ENCODE data around the gene ZNF83.
A peak's percentile ranks its signal among the peaks of the same experiment; 100 is the strongest.
"Not testable (repeated sequence)": the region's sequence is repeated elsewhere in the genome, so short reads cannot be mapped to it uniquely, and the experiment has no call there.

ZNF83 gene

DNA sequence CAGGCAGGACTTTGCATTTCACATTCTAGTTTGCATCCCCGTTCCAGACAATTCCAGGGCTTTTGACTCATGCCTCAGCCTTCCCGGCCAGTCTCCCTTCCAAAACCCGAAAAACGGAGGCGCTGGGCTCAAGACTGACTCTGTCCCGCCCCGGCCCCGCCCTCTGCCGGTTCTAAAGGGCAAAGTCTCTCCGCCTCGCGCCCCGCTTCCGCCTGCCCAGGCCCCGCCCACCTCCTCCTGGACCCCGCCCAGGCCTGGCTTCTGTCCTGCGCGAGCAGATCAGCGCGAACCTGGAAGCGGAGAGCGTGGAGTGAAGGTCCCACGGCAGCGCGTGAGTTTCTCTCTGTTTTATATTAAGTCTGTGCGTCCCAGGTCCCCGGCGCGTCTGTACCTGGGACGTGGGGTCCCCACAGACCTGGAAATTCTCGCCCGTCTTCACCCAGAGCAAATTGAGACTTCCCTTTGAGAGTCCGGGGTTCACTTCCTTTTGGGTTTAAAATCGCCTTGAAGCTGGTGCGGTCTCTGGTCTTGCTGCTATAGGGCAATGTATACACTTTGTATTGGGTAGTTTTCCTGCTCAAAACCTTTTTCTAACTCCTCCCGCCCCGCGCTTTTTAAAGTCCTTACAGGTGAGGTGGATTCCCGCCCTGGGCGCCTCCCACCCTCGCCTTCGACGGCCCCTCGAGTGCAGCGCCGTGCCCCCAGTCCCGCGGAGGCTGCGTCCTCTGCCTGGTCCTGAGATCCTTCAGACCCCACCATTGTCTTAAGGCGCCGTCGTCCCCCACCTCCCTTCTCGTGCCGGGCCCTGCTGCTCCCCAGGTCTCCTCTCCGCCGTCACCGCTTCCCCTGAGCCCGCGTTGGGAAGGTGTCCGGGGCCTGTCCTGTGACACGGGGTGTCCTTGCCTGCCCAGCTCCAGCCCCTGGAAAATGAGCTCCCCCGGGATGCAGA, 36.9 kb downstream of the ZNF83 start (continued):
- TF ChIP-seq ZC3H10 (CRISPR knock-in tag; IDR thresholded peaks at IDR 0.05) (no peak), PPARA (CRISPR knock-in tag; IDR thresholded peaks at IDR 0.05; ENCODE audit: borderline replicate concordance) (no peak), ZFP30 (CRISPR knock-in tag; IDR thresholded peaks at IDR 0.05) (no peak), GLIS3 (CRISPR knock-in tag; IDR thresholded peaks at IDR 0.05) (no peak)
- TF ChIP-seq, protein P1, sequence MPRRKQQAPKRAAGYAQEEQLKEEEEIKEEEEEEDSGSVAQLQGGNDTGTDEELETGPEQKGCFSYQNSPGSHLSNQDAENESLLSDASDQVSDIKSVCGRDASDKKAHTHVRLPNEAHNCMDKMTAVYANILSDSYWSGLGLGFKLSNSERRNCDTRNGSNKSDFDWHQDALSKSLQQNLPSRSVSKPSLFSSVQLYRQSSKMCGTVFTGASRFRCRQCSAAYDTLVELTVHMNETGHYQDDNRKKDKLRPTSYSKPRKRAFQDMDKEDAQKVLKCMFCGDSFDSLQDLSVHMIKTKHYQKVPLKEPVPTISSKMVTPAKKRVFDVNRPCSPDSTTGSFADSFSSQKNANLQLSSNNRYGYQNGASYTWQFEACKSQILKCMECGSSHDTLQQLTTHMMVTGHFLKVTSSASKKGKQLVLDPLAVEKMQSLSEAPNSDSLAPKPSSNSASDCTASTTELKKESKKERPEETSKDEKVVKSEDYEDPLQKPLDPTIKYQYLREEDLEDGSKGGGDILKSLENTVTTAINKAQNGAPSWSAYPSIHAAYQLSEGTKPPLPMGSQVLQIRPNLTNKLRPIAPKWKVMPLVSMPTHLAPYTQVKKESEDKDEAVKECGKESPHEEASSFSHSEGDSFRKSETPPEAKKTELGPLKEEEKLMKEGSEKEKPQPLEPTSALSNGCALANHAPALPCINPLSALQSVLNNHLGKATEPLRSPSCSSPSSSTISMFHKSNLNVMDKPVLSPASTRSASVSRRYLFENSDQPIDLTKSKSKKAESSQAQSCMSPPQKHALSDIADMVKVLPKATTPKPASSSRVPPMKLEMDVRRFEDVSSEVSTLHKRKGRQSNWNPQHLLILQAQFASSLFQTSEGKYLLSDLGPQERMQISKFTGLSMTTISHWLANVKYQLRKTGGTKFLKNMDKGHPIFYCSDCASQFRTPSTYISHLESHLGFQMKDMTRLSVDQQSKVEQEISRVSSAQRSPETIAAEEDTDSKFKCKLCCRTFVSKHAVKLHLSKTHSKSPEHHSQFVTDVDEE (CRISPR knock-in tag; IDR thresholded peaks at IDR 0.05), result no peak

DNA sequence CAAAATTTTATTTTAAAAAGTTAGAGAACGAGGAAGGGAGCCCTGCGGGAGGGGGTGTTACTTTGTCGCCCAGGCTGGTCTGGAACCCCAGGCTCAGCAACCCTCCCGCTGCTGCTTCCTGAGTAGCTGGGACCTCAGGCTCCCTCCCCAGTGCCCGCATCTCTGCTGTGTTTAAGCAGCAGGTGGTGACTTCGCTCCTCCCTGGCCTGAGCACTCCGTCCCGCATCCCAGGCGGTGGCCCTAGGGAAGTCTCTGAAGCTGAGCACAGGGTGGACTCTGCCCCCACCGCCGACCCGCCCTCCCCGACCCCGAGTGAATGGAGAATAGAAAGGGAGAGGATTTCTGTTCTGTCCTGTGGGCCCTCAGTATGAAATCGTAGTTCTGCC, 37.5 kb downstream of the ZNF83 start:
- ATAC-seq, result peak; percentile 56
- no peak for TF ChIP-seq ZNF70 (CRISPR knock-in tag; IDR thresholded peaks at IDR 0.05)
- no peak for TF ChIP-seq ZNF565 (CRISPR knock-in tag; conservative IDR thresholded peaks at IDR 0.05; ENCODE audit: low read depth)
- TF ChIP-seq, protein P2, sequence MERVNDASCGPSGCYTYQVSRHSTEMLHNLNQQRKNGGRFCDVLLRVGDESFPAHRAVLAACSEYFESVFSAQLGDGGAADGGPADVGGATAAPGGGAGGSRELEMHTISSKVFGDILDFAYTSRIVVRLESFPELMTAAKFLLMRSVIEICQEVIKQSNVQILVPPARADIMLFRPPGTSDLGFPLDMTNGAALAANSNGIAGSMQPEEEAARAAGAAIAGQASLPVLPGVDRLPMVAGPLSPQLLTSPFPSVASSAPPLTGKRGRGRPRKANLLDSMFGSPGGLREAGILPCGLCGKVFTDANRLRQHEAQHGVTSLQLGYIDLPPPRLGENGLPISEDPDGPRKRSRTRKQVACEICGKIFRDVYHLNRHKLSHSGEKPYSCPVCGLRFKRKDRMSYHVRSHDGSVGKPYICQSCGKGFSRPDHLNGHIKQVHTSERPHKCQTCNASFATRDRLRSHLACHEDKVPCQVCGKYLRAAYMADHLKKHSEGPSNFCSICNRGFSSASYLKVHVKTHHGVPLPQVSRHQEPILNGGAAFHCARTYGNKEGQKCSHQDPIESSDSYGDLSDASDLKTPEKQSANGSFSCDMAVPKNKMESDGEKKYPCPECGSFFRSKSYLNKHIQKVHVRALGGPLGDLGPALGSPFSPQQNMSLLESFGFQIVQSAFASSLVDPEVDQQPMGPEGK (CRISPR knock-in tag; IDR thresholded peaks at IDR 0.05; ENCODE audit: borderline replicate concordance), result no peak
- TF ChIP-seq OSR1 (CRISPR knock-in tag; IDR thresholded peaks at IDR 0.05), result no peak
- TF ChIP-seq ZFP30 (CRISPR knock-in tag; IDR thresholded peaks at IDR 0.05), result no peak
- TF ChIP-seq, protein P3, sequence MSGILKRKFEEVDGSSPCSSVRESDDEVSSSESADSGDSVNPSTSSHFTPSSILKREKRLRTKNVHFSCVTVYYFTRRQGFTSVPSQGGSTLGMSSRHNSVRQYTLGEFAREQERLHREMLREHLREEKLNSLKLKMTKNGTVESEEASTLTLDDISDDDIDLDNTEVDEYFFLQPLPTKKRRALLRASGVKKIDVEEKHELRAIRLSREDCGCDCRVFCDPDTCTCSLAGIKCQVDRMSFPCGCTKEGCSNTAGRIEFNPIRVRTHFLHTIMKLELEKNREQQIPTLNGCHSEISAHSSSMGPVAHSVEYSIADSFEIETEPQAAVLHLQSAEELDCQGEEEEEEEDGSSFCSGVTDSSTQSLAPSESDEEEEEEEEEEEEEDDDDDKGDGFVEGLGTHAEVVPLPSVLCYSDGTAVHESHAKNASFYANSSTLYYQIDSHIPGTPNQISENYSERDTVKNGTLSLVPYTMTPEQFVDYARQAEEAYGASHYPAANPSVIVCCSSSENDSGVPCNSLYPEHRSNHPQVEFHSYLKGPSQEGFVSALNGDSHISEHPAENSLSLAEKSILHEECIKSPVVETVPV (CRISPR knock-in tag; IDR thresholded peaks at IDR 0.05), result no peak

DNA sequence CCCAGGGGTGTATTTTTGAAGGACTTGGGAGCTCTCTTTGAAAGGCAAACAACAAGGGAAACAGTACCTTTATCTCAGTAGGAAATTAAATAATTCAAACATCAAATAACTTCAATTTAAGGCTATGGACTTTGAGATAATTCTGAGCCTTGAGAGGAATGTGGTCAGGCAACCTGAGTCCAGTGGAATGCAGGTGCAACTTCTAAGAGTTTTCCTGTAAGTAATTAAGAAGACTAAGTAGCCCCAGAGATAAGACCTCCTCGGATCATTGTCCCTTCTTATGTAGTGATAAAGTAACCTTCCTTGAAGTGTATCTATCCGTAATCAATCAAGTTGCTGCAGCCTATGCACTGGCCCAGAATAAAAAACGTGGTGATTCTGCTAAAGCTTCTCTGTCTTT, 38.9 kb downstream of the ZNF83 start:
- TF ChIP-seq RARB (CRISPR knock-in tag; IDR thresholded peaks at IDR 0.05) (no peak), GLIS3 (CRISPR knock-in tag; IDR thresholded peaks at IDR 0.05) (no peak), BACH2 (CRISPR knock-in tag; IDR thresholded peaks at IDR 0.05; ENCODE audit: borderline replicate concordance) (no peak), PPARA (CRISPR knock-in tag; IDR thresholded peaks at IDR 0.05; ENCODE audit: borderline replicate concordance) (no peak), ZFP3 (CRISPR knock-in tag; IDR thresholded peaks at IDR 0.05) (no peak), ARNTL (CRISPR knock-in tag; IDR thresholded peaks at IDR 0.05; ENCODE audit: borderline replicate concordance, low read depth) (no peak), ZNF70 (CRISPR knock-in tag; IDR thresholded peaks at IDR 0.05) (no peak), ESRRG (CRISPR knock-in tag; IDR thresholded peaks at IDR 0.05) (no peak), SNAI2 (CRISPR knock-in tag; IDR thresholded peaks at IDR 0.05) (no peak), ZFP30 (CRISPR knock-in tag; IDR thresholded peaks at IDR 0.05) (no peak)
- TF ChIP-seq, protein P2 (CRISPR knock-in tag; IDR thresholded peaks at IDR 0.05; ENCODE audit: borderline replicate concordance), result no peak
- TF ChIP-seq, protein P3 (CRISPR knock-in tag; IDR thresholded peaks at IDR 0.05), result no peak
- TF ChIP-seq, protein P4, sequence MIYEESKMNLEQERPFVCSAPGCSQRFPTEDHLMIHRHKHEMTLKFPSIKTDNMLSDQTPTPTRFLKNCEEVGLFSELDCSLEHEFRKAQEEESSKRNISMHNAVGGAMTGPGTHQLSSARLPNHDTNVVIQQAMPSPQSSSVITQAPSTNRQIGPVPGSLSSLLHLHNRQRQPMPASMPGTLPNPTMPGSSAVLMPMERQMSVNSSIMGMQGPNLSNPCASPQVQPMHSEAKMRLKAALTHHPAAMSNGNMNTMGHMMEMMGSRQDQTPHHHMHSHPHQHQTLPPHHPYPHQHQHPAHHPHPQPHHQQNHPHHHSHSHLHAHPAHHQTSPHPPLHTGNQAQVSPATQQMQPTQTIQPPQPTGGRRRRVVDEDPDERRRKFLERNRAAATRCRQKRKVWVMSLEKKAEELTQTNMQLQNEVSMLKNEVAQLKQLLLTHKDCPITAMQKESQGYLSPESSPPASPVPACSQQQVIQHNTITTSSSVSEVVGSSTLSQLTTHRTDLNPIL (CRISPR knock-in tag; IDR thresholded peaks at IDR 0.05; ENCODE audit: low read depth), result no peak
- ATAC-seq, result no peak

DNA sequence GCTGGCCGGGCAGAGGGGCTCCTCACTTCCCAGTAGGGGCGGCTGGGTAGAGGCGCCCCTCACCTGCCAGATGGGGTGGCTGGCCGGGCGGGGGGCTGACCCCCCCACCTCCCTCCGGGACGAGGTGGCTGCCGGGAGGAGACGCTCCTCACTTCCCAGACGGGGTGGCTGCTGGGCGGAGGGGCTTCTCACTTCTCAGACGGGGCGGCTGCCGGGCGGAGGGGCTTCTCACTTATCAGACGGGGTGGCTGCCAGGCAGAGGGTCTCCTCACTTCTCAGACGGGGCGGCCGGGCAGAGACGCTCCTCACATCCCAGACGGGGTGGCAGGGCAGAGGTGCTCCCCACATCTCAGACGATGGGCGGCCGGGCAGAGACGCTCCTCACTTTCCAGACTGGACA, 44.7 kb downstream of the ZNF83 start:
- not testable (repeated sequence) for ATAC-seq
